SU-DHL-6 (cell line): ENCODE measurements around the gene ALDH4A1.

Source experiments
- CTCF ChIP-seq: fragments of 200-600 bp; sonication (generic); IDR thresholded peaks from one replicate; pipeline ENCODE4 v1.5.1; 2017; ENCODE audit warnings: antibody characterized with exemption, mild to moderate bottlenecking, low read length, moderate library complexity; ENCODE audit not compliant: insufficient read depth, poor library complexity, severe bottlenecking
- EZH2phosphoT487 ChIP-seq: fragments of 200-600 bp; sonication (generic), shearing (Covaris generic); conservative IDR thresholded peaks from 2 replicates; pipeline ENCODE4 v1.6.1; 2018; ENCODE audit warnings: mild to moderate bottlenecking, antibody characterized with exemption, low read length, moderate library complexity, mixed read lengths

- TF ChIP-seq CTCF (no peak), EZH2phosphoT487 (no peak)
Measured at GRCh38 chr1:18855573-18855972, 46.8 kb downstream of the ALDH4A1 start.
